ENCODE data around the gene DLEC1. TPM values are rescaled to one million over a fixed set of nuclear protein-coding genes. Genes with fewer than 3 reads are reported as not detected.

The DLEC1 gene
- total RNA-seq, 2 experiments from 2014 or later = 0.20 to 0.36 TPM

DNA sequence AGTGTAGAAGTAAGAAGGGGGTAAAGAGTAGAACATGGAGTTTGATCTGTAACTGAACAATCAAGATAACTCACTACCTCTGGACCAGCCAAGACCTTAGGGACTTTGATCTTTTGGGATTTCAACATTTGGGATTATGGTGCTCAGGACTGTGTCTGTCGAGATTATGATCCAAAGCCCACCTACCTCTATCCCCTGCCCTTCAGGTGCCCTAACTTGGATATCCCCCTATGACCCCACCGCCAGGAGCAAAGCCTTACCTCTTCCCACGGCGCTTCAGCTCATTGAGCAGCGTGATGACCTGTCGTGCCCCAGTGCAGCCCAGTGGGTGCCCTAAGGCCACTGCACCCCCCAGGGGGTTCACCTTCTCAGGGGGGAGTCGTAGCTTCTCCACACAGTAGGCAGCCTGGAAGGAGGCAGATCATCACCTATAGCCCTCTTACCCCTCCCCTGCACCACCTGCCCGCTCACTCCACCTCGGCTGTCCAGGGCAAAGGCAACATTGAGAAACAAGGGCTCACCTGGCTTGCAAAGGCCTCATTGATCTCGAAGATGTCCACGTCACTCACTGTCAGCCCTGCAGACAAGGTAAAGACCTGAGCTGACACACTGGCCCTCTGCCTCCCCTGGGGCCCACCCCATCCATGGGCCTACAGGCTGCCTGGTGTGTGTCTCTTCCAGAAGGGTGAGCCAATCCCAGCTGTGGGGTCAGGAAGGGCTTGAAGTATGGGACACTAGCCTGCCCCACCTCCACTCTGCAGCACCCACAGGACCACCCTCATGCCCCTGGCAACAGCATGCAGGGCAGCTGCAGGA is 86.5 kb downstream of the DLEC1 start:
- ATAC-seq (no peak), DNase-seq (no peak)
- Mint-ChIP-seq H3K36me3 (ENCODE audit: low read depth) (peaks cover 48% of the 10 kb centered on the region), H3K9me3 (no peaks in the 10 kb centered on the region), H3K4me1 (ENCODE audit: low read depth) (peaks cover 5% of the 10 kb centered on the region), H3K27ac (peak overlapping the region; percentile 8), H3K27me3 (no peaks in the 10 kb centered on the region), H3K4me3 (no peak overlapping the region)
- intact Hi-C loops (cut with micrococcal nuclease) = no loop called here
- ChIA-PET POLR2A (interaction anchor here (1.0 kb wide), 1 partner anchor 96 kb away, joined by 3 read pairs; no protein-coding TSS in a partner anchor), CTCF (no interaction called here)
- TF ChIP-seq CTCF (IDR thresholded peaks at IDR 0.05) = no peak

- H3K9me3 Mint-ChIP-seq = no peaks in the 10 kb centered on the region
- TF ChIP-seq CTCF (IDR thresholded peaks at IDR 0.05) = no peak
- H3K4me3 Mint-ChIP-seq = no peak overlapping the region
- peaks cover 49% of the 10 kb centered on the region for H3K36me3 Mint-ChIP-seq (ENCODE audit: low read depth)
- ChIA-PET POLR2A (interaction anchor here (1.0 kb wide), 1 partner anchor 95 kb away, joined by 3 read pairs; no protein-coding TSS in a partner anchor), CTCF (interaction anchor here (1.2 kb wide), 1 partner anchor 8 kb away, joined by 6 read pairs; no protein-coding TSS in a partner anchor)
- H3K4me1 Mint-ChIP-seq (ENCODE audit: low read depth) = peaks cover 5% of the 10 kb centered on the region
- no peak for ATAC-seq
- intact Hi-C loops (cut with micrococcal nuclease) = no loop called here
- H3K27ac Mint-ChIP-seq = no peak overlapping the region
- H3K27me3 Mint-ChIP-seq = no peaks in the 10 kb centered on the region
- DNase-seq = no peak
These were observed 87.3 kb downstream of the DLEC1 start for GRCh38 chr3:38126121-38126892.

- CTCF ChIA-PET = interaction anchor here (1.5 kb wide), 1 partner anchor 9 kb away, joined by 4 read pairs; no protein-coding TSS in a partner anchor
- intact Hi-C loops (cut with micrococcal nuclease) = no loop called here
- peaks cover 46% of the 10 kb centered on the region for H3K36me3 Mint-ChIP-seq (ENCODE audit: low read depth)
- no peaks in the 10 kb centered on the region for H3K9me3 Mint-ChIP-seq
- H3K27ac Mint-ChIP-seq = peak overlapping the region; percentile 32
- TF ChIP-seq CTCF (IDR thresholded peaks at IDR 0.05) = no peak
- H3K27me3 Mint-ChIP-seq = no peaks in the 10 kb centered on the region
- DNase-seq (no peak), ATAC-seq (peak; percentile 13)
- H3K4me3 Mint-ChIP-seq = no peak overlapping the region
- peaks cover 7% of the 10 kb centered on the region for H3K4me1 Mint-ChIP-seq (ENCODE audit: low read depth)
- POLR2A ChIA-PET = interaction anchor here (0.5 to 1.4 kb wide), 3 partner anchors 9 to 84 kb away, joined by 3 read pairs; no protein-coding TSS in a partner anchor
These were observed 88.7 kb downstream of the DLEC1 start for GRCh38 chr3:38127611-38128302.

GRCh38 chr3:38128303-38128655 is 89.3 kb downstream of the DLEC1 start:
- Mint-ChIP-seq H3K9me3 (no peaks in the 10 kb centered on the region), H3K4me3 (no peak overlapping the region), H3K27me3 (no peaks in the 10 kb centered on the region), H3K4me1 (ENCODE audit: low read depth) (peaks cover 8% of the 10 kb centered on the region), H3K27ac (no peak overlapping the region), H3K36me3 (ENCODE audit: low read depth) (peaks cover 45% of the 10 kb centered on the region)
- DNase-seq (no peak), ATAC-seq (no peak)
- intact Hi-C loops (cut with micrococcal nuclease) = no loop called here
- TF ChIP-seq CTCF (IDR thresholded peaks at IDR 0.05) = no peak
- CTCF ChIA-PET = interaction anchor here (1.5 kb wide), 1 partner anchor 9 kb away, joined by 4 read pairs; no protein-coding TSS in a partner anchor
- POLR2A ChIA-PET = interaction anchor here (0.5 to 1.4 kb wide), 3 partner anchors 8 to 83 kb away, joined by 3 to 4 read pairs (median 3); no protein-coding TSS in a partner anchor

All from activated CD8-positive, alpha-beta T cell treated with anti-CD3 and anti-CD28 coated beads for 36 hours (primary cell).